ENCODE measurements around the gene CHST1. TPM values are rescaled to one million over a fixed set of nuclear protein-coding genes. Genes with fewer than 3 reads are reported as not detected.

The CHST1 gene
- total RNA-seq, 1 donor from 2014 or later: not detected

GRCh38 chr11:45704133-45704532 is 38.7 kb upstream of the CHST1 start:
- intact Hi-C loops (cut with micrococcal nuclease): no loop called here
- no peak for ATAC-seq (ENCODE audit: low read depth)
- H3K4me3 Mint-ChIP-seq: no peak overlapping the region
- DNase-seq: no peak
- H3K4me1 Mint-ChIP-seq: no peaks in the 10 kb centered on the region
- TF ChIP-seq CTCF (IDR thresholded peaks at IDR 0.05): no peak
- CTCF ChIA-PET: no interaction called here
- H3K9me3 Mint-ChIP-seq: no peaks in the 10 kb centered on the region
- POLR2A ChIA-PET: no interaction called here
- H3K27me3 Mint-ChIP-seq: peaks cover 40% of the 10 kb centered on the region
- H3K36me3 Mint-ChIP-seq (ENCODE audit: low read depth): no peaks in the 10 kb centered on the region
- no peak overlapping the region for H3K27ac Mint-ChIP-seq

GRCh38 chr11:45702511-45702910 is 37.1 kb upstream of the CHST1 start:
- DNase-seq (no peak), ATAC-seq (ENCODE audit: low read depth) (no peak)
- ChIA-PET POLR2A (no interaction called here), CTCF (no interaction called here)
- Mint-ChIP-seq H3K4me3 (no peak overlapping the region), H3K27me3 (peaks cover 37% of the 10 kb centered on the region), H3K36me3 (ENCODE audit: low read depth) (no peaks in the 10 kb centered on the region), H3K27ac (no peak overlapping the region), H3K9me3 (no peaks in the 10 kb centered on the region), H3K4me1 (no peaks in the 10 kb centered on the region)
- no peak for TF ChIP-seq CTCF (IDR thresholded peaks at IDR 0.05)
- intact Hi-C loops (cut with micrococcal nuclease): no loop called here

- H3K27ac Mint-ChIP-seq: no peak overlapping the region
- DNase-seq: no peak
- CTCF ChIA-PET: no interaction called here
These were observed 33.5 kb upstream of the CHST1 start for GRCh38 chr11:45698777-45699497.

GRCh38 chr11:45692808-45693453 is 27.5 kb upstream of the CHST1 start:
- H3K9me3 Mint-ChIP-seq: no peaks in the 10 kb centered on the region
- intact Hi-C loops (cut with micrococcal nuclease): no loop called here
- ChIA-PET CTCF (no interaction called here), POLR2A (no interaction called here)
- no peaks in the 10 kb centered on the region for H3K36me3 Mint-ChIP-seq (ENCODE audit: low read depth)
- H3K27me3 Mint-ChIP-seq: peaks cover 12% of the 10 kb centered on the region
- no peak overlapping the region for H3K4me3 Mint-ChIP-seq
- no peak for DNase-seq
- H3K4me1 Mint-ChIP-seq: no peaks in the 10 kb centered on the region
- H3K27ac Mint-ChIP-seq: no peak overlapping the region
- no peak for ATAC-seq (ENCODE audit: low read depth)
- no peak for TF ChIP-seq CTCF (IDR thresholded peaks at IDR 0.05)

More at GRCh38 chr11:45698777-45699497, 33.5 kb upstream of the CHST1 start:
- Mint-ChIP-seq H3K4me1 (no peaks in the 10 kb centered on the region), H3K4me3 (no peak overlapping the region), H3K9me3 (no peaks in the 10 kb centered on the region), H3K27me3 (peaks cover 23% of the 10 kb centered on the region), H3K36me3 (ENCODE audit: low read depth) (no peaks in the 10 kb centered on the region)
- TF ChIP-seq CTCF (IDR thresholded peaks at IDR 0.05): no peak
- intact Hi-C loops (cut with micrococcal nuclease): no loop called here
- ATAC-seq (ENCODE audit: low read depth): no peak
- POLR2A ChIA-PET: no interaction called here

GRCh38 chr11:45688472-45689033 is 23.1 kb upstream of the CHST1 start:
- no peak for TF ChIP-seq CTCF (IDR thresholded peaks at IDR 0.05)
- no peaks in the 10 kb centered on the region for H3K4me1 Mint-ChIP-seq
- ATAC-seq (ENCODE audit: low read depth) (no peak), DNase-seq (no peak)
- no peaks in the 10 kb centered on the region for H3K9me3 Mint-ChIP-seq
- H3K27me3 Mint-ChIP-seq: peaks cover 24% of the 10 kb centered on the region
- H3K4me3 Mint-ChIP-seq: no peak overlapping the region
- intact Hi-C loops (cut with micrococcal nuclease): no loop called here
- ChIA-PET POLR2A (no interaction called here), CTCF (no interaction called here)
- no peaks in the 10 kb centered on the region for H3K36me3 Mint-ChIP-seq (ENCODE audit: low read depth)
- H3K27ac Mint-ChIP-seq: no peak overlapping the region
